Fibroblast of lung (primary cell): ENCODE measurements around the gene PSD2. TPM values are rescaled to one million over a fixed set of nuclear protein-coding genes. Genes with fewer than 3 reads are reported as not detected.

Experiments
- DNase-seq, 2 donors: peaks; one replicate each; pipeline versions ENCODE4 v3.0.0 to v3.0.0-alpha.2; 2010; ENCODE audit warnings: low read depth in 2 of 2
- H2AFZ ChIP-seq: 2 replicates; pipeline ENCODE4 v1.5.1; 2012; ENCODE audit warnings: low read length, control low read depth, inconsistent platforms
- H3K27ac ChIP-seq: 2 replicates; pipeline ENCODE4 v1.5.1; 2011; ENCODE audit warnings: low read length, control low read depth; ENCODE audit not compliant: insufficient read depth
- H3K27me3 ChIP-seq: 2 replicates; pipeline ENCODE4 v1.5.1; 2011; ENCODE audit warnings: mild to moderate bottlenecking, low read length; ENCODE audit not compliant: control insufficient read depth, insufficient read depth
- H3K36me3 ChIP-seq: 2 replicates; pipeline ENCODE4 v1.5.1; 2011; ENCODE audit warnings: low read length; ENCODE audit not compliant: control insufficient read depth, insufficient read depth
- H3K4me1 ChIP-seq: 2 replicates; pipeline ENCODE4 v1.5.1; 2011; ENCODE audit warnings: low read length; ENCODE audit not compliant: control insufficient read depth, insufficient read depth; ENCODE audit errors: extremely low read depth
- H3K4me2 ChIP-seq: 2 replicates; pipeline ENCODE4 v1.5.1; 2011; ENCODE audit warnings: low read length, control low read depth; ENCODE audit not compliant: insufficient read depth; ENCODE audit errors: extremely low read depth
- H3K4me3 ChIP-seq, 4 experiments: fragments of 200-600 bp in 1 of 4; sonication (generic) in 1 of 4; replicated peaks in 1 of 4; 2 replicates each; pipeline ENCODE4 v1.5.1; 2011 to 2016; ENCODE audit warnings: low read length in 4 of 4, low read depth in 3 of 4, mild to moderate bottlenecking in 3 of 4, control low read depth in 2 of 4, inconsistent platforms in 1 of 4, mixed read lengths in 1 of 4; ENCODE audit not compliant: insufficient read depth in 1 of 4; ENCODE audit errors: control extremely low read depth in 1 of 4
- H3K79me2 ChIP-seq: 2 replicates; pipeline ENCODE4 v1.5.1; 2012; ENCODE audit warnings: mild to moderate bottlenecking, low read length, inconsistent platforms; ENCODE audit not compliant: control insufficient read depth, insufficient read depth
- H3K9ac ChIP-seq: 2 replicates; pipeline ENCODE4 v1.5.1; 2011; ENCODE audit warnings: mild to moderate bottlenecking, low read length, control low read depth; ENCODE audit not compliant: insufficient read depth
- H3K9me3 ChIP-seq: 2 replicates; pipeline ENCODE4 v1.5.1; 2012; ENCODE audit warnings: low read depth, low read length; ENCODE audit not compliant: control insufficient read depth, insufficient read depth
- H4K20me1 ChIP-seq: 2 replicates; pipeline ENCODE4 v1.5.1; 2011; ENCODE audit warnings: low read length; ENCODE audit not compliant: control insufficient read depth, insufficient read depth; ENCODE audit errors: extremely low read depth
- CTCF ChIP-seq, 2 donors: IDR thresholded peaks in 1 of 2; conservative IDR thresholded peaks in 1 of 2; 1 replicate in 1 of 2; 2 replicates in 1 of 2; pipeline ENCODE4 v1.5.1; 2011 to 2012; ENCODE audit warnings: low read length in 2 of 2, control low read depth in 1 of 2, inconsistent platforms in 1 of 2, low read depth in 1 of 2, mild to moderate bottlenecking in 1 of 2
- EZH2 ChIP-seq: IDR thresholded peaks from 2 replicates; pipeline ENCODE4 v1.5.1; 2012; ENCODE audit warnings: low read length, control low read depth, mild to moderate bottlenecking; ENCODE audit errors: missing control alignments
- polyA plus RNA-seq, 2 donors: library from polyadenylated mRNA; depleted of rRNA in 1 of 2; stranded (reverse) in 1 of 2; unstranded in 1 of 2; fragments of >200 nt; gene quantifications; 2 replicates each; pipeline ENCODE4 v1.2.1, GENCODE V29; 2011 to 2012; ENCODE audit warnings: missing spikeins in 1 of 2
- total RNA-seq: library from RNA; depleted of rRNA; stranded (reverse); fragments of >200 nt; gene quantifications from 2 replicates; pipeline ENCODE4 v1.2.1, GENCODE V29; 2014

PSD2 gene
- total and polyA plus RNA-seq, 2 donors (not counting 1 experiment from before 2014, with no cell fraction given): 0.05 to 0.17 TPM

DNA sequence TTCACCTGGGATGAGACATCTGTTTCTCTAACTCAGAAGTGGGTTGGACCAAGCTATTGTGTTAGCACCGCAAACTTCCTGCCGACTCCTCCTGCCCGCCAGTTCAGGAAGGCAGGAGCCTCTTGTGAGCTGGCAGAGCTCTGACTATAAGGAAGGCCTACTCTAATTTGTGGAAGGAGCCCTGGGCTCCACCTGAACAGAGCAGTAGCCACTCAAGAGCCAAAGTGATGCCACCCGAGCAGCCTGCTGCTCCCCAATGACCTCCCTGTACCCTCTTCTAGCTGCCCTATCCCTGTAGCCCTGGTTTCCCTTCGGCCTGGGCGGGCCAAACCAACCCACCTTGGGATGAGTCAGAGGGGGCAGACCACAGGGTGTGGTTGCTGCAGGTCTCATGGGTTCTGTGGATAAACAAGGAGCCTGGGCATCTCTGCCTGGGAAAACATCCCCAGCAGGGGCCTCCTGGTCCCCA is 81.6 kb downstream of the PSD2 start:
- H4K20me1 ChIP-seq: no peaks in the 10 kb centered on the region
- no peak overlapping the region for H3K4me2 ChIP-seq
- no peak overlapping the region for H2AFZ ChIP-seq
- no peak overlapping the region for H3K4me3 ChIP-seq
- H3K9ac ChIP-seq: no peak overlapping the region
- H3K79me2 ChIP-seq: no peaks in the 10 kb centered on the region
- H3K36me3 ChIP-seq: no peaks in the 10 kb centered on the region
- DNase-seq: no peak
- TF ChIP-seq CTCF (conservative IDR thresholded peaks at IDR 0.05 in 1 of 2, IDR thresholded peaks at IDR 0.05 in 1 of 2; ENCODE audit: low read depth in 1 of 2, low read length in 2 of 2) (no peak), EZH2 (no peak)
- H3K27me3 ChIP-seq: peaks cover 14% of the 10 kb centered on the region
- H3K9me3 ChIP-seq: no peaks in the 10 kb centered on the region
- H3K4me1 ChIP-seq: no peaks in the 10 kb centered on the region
- no peak overlapping the region for H3K27ac ChIP-seq

- H3K36me3 ChIP-seq: no peaks in the 10 kb centered on the region
- TF ChIP-seq EZH2: no peak
- H3K79me2 ChIP-seq: no peaks in the 10 kb centered on the region
- no peak for DNase-seq
- no peaks in the 10 kb centered on the region for H3K4me1 ChIP-seq
- H3K4me2 ChIP-seq: no peak overlapping the region
- H3K27me3 ChIP-seq: peaks cover 13% of the 10 kb centered on the region
- H3K4me3 ChIP-seq: no peak overlapping the region
- no peak overlapping the region for H3K27ac ChIP-seq
- H2AFZ ChIP-seq: no peak overlapping the region
- no peaks in the 10 kb centered on the region for H4K20me1 ChIP-seq
- H3K9ac ChIP-seq: no peak overlapping the region
- no peaks in the 10 kb centered on the region for H3K9me3 ChIP-seq
These were observed 82.5 kb downstream of the PSD2 start for GRCh38 chr5:139878093-139878492.

GRCh38 chr5:139880416-139881142 is 85.0 kb downstream of the PSD2 start:
- Histone ChIP-seq H3K27ac (no peak overlapping the region), H3K4me2 (no peak overlapping the region), H3K79me2 (no peaks in the 10 kb centered on the region), H3K4me1 (no peaks in the 10 kb centered on the region), H3K36me3 (no peaks in the 10 kb centered on the region), H3K4me3 (no peak overlapping the region), H2AFZ (no peak overlapping the region), H3K9me3 (no peaks in the 10 kb centered on the region), H4K20me1 (no peaks in the 10 kb centered on the region), H3K9ac (no peak overlapping the region), H3K27me3 (peaks cover 9% of the 10 kb centered on the region)
- DNase-seq: peak in 1 of 2 donors; percentile 4
- no peak for TF ChIP-seq EZH2
- TF ChIP-seq CTCF (conservative IDR thresholded peaks at IDR 0.05 in 1 of 2, IDR thresholded peaks at IDR 0.05 in 1 of 2; ENCODE audit: low read depth in 1 of 2, low read length in 2 of 2): no peak
